Effector CD4-positive, alpha-beta T cell (primary cell): ENCODE results near the gene TRMT13.

Experiments used
- DNase-seq: peaks from one replicate; pipeline ENCODE4 v3.0.0-alpha.2; 2020
- total RNA-seq: gene quantifications from one replicate; lab custom pipeline; 2026; lab: John Stamatoyannopoulos, UW

TRMT13 gene, protein sequence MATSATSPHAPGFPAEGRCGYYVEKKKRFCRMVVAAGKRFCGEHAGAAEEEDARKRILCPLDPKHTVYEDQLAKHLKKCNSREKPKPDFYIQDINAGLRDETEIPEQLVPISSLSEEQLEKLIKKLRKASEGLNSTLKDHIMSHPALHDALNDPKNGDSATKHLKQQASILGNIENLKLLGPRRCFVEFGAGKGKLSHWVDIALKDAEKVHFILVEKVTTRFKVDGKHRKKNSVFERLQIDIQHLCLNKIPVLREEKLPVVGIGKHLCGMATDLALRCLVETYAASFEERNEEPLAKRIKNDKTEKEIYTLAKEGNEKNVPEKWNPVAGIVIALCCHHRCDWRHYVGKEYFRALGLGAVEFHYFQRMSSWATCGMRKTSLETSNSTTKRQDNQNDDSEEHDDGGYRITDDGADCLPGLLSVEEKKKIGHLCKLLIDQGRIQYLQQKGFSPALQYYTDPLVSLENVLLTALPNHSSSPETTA
- total RNA-seq, result 27.0 reads per million, percentile 54 among the genes with 10 or more reads in this experiment

DNA sequence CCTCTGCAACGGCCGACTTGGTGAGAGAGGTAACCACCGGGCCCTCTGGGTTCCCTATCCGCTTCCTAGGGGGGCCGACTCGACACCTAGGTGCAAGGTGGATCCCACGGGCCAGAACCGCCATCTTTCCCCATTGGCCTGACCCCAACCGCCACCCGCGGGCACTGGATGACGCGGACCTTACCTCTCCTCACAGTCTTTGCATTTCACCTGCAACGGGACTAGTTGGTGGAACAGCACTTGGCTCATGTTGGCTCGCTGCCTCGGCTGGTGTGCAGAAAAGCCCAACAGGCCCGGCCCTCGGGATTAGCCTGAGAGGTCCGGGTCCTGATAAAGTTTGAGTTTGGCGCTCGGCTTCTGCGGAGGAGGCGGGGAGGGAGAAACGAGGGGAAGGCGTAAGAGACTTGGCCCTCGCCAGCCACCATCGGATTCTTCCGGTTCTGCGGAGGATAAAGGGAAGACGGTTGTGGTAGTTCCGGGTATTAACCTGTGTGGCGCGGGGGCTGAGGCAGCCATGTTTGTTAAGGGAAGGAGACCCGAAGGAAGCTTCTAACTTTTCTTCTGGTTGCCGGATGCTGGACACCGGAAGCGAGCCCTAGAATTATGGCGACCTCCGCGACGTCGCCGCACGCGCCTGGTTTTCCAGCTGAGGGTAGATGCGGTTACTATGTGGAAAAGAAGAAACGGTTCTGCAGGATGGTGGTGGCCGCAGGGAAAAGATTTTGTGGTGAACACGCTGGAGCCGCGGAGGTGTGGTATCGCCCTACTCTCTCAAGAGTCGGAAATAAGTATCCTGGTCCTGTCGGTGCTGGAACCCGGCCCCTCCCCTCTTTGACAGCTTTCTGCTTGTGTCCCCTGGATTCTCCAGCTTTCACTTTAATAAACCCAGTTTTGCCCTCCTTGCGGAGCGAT lies at the start of gene TRMT13, which contains the start of gene SASS6:
TRMT13 (plus strand) TSS at position 598 of the 912 bp plus-strand sequence; CDS start at position 604, 6 bp downstream.
SASS6 (minus strand) TSS at position 365 of the 912 bp plus-strand sequence; CDS start at position 249, 116 bp downstream.
- peak; percentile 95 for DNase-seq

DNA sequence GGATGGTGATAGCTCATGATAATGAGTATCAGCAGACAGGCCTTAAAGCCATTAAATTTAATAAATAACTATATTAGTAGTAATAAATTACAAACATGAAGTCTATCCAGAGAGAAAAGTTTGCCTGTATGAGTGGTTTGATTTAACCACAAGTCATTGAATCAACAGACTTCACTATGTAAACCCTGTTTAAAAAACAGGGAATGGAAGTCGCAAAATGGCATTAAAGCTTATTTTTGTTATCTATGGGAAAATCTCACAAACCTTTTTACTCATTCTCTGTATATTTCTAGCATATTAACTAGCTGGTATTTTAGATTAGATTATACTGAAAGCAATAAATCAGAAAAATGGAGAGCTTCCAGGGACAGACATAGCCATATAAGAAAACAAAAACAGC lies 45.6 kb upstream of the TRMT13 start:
- no peak for DNase-seq

DNA sequence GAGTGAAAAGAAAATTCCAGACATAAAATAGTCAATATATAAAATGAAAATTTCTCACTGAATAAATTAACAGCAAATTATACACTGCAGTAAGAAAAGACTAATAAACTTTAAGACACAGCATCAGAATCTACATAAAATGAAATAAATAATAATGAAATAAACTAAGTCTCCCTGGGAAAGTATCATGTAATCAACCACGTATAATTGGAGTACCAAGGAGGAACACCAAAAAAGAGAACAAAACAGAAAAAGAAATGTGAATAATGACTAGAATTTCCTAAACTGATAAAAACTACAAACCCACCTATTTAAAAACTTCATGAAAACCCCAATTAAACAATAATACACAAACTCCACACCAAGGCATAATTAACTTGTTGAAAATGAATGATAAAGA lies 43.9 kb upstream of the TRMT13 start:
- no peak for DNase-seq

GRCh38 chr1:100090471-100090870 lies 42.5 kb upstream of the TRMT13 start:
- no peak for DNase-seq

DNA sequence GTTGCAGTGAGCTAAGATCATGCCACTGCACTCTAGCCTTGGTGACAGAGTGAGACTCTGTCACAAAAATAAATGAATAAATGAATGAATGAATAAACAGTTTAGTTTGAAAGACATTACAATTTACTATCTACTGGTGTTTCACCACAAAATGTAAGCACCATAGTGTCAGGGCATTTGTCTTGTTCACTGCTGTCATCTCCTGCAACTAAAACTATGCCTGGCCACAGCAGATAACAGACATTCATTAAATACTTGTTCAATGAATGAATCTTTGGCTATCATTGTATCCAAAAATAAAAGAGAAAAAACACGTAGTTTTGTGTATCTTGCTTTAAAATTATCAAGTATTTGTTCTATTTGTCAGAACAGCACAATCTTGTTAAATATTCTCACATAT lies 32.8 kb upstream of the TRMT13 start:
- DNase-seq, result no peak

- no peak for DNase-seq
Measured at GRCh38 chr1:100101564-100101963, 31.4 kb upstream of the TRMT13 start.

DNA sequence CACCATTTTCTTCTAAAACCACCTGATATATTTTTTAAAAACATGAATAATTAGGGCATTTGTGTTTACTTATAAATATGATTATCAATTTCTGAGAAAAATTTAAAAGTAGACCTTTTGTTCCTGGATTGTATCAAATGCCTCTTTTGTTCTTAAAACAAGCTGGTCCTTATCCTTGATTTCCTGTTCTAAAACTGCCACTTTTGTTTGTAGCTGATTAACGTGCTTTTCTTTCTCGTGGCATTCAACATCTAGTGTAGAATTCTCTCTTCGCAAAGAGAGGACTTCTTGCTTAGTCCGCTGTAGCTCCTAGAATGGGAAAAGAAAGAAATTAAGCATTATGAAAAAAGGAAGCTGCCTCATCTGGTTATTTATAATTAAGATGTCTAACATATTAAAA lies 25.3 kb upstream of the TRMT13 start:
- DNase-seq, result no peak

GRCh38 chr1:100109554-100110066 lies 23.4 kb upstream of the TRMT13 start:
- no peak for DNase-seq

- no peak for DNase-seq
Measured at GRCh38 chr1:100115524-100115923, 17.4 kb upstream of the TRMT13 start.

- no peak for DNase-seq
Measured at GRCh38 chr1:100122177-100122576, 10.8 kb upstream of the TRMT13 start.

DNA sequence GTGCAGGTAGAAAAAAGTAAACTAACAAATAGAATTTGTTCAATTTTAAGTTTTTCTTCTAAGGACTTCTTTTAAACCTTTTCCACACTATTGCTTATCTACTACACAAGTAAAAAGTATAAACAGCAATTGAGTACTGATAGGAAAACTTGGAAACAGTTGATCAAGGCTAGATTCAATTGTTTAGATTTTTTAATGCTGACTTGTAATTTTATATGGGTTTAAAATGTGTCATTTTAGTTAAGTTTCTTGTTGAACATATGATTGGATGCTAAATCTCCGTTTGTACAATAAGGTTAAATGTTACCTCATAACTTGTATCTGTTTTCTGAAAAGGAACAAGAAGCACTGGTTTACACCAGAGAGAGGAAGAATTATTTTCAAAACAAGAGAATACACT lies 5.7 kb upstream of the TRMT13 start:
- no peak for DNase-seq

DNA sequence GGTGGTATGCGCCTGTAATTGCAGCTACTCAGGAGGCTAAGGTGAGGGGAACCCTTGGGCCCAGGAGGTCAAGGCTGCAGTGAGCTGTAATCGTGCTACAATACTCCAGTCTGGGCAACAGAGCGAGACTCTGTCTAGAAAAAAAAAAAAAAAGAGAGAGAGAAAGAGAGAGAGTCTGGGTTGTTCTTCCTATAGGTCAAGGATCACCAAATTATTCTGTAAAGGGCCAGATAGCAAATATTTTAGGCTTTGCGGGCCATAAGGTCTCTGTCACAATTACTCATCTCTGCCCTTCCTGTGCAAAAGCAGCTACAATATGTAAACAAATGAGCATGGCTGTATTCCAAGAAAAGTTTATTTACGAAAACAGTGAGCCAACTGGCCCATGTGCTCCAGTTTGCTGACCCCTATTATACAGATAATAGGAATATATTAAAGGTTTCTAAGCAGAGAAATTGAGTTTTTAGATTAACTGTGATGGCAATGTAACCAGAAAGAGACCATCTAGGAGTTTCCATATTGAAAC lies 2.3 kb upstream of the TRMT13 start:
- no peak for DNase-seq

GRCh38 chr1:100131623-100132022 lies 1.3 kb upstream of the TRMT13 start:
- DNase-seq, result no peak

GRCh38 chr1:100134872-100135271 lies 1.9 kb downstream of the TRMT13 start:
- no peak for DNase-seq

DNA sequence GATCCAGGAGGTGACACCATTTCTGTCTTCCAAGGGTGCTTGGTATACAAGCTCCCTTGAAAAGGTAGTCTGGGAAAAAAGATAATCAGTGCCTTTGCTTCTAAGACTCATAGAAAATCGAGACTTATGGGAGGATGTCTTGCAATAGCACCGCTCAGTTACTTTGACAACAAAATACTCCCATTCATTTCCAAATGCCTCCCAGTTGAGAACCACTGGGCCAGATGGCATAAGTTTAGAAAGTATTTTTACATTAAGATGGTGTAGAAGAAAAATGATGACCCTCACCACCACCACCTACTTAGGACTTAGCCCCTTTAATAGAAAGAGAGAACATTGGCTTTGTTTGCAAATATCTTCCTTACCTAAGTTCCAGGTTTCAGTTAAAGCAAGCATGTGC lies 4.6 kb downstream of the TRMT13 start:
- DNase-seq, result no peak

- no peak for DNase-seq
Measured at GRCh38 chr1:100141192-100141591, 8.2 kb downstream of the TRMT13 start.

DNA sequence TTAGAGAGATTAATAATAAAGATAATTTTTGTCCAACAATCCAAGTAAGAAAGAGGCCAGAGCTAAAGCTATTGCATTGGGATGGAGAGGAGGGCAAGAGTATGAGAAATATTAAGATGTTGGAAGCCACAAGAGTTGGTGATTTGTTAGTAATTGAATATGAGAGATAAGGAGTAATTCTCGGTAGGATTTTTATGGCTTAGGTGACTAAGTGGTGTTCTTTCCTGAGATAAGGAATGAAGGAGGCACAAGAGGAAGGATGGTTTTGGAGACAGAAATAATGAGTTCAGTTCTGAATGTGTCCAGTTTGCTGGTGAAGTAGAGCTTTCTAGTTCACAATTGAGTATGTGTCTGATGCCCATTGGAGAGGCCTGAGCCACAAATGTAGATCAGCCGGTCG lies 9.4 kb downstream of the TRMT13 start:
- no peak for DNase-seq

DNA sequence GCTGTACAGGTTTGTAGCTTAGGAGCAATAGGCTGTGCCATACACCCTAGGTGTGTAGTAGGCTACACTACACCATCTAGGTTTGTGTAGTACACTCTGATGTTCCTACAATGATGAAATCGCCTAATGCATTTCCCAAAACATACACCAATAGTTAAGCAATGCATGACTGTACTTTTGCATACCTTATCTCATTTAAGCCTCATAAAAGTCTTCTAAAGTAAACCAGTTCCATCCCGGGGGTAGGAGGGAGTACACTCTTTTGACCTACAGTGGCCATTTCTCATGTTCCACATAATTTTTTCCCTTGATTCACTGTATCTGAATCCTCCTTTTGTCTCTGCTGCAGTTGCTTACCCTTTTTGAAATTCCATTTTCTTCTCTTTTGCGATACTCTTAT lies 12.2 kb downstream of the TRMT13 start:
- no peak for DNase-seq

GRCh38 chr1:100146958-100147357 lies 14.0 kb downstream of the TRMT13 start:
- DNase-seq, result no peak

DNA sequence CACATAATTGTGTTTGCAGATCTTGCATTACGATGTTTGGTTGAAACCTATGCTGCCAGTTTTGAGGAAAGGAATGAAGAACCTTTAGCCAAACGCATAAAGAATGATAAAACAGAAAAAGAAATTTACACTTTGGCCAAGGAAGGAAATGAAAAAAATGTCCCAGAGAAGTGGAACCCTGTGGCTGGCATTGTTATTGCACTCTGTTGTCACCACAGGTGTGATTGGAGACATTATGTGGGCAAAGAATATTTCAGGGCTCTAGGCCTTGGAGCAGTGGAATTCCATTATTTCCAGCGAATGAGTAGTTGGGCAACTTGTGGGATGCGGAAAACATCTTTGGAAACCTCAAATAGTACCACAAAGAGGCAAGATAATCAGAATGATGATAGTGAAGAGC lies 14.9 kb downstream of the TRMT13 start:
- no peak for DNase-seq

DNA sequence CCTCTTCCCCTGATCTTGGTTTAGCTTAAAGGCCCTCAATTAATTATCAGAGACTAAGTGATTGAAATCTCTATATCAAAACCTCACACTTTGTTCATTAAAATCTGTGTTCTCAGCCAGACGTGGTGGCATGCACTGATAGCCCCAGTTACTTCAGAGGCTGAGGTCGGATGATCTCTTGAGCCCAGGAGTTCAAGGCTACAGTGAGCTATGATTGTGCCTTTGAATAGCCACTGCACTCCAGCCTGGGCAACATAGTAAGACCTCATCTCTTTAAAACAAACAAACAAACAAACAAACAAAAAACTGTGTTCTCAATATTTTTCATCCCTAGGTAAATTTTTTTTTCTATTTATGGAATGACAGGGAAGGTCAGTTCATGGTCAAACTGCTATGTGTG lies 18.7 kb downstream of the TRMT13 start:
- no peak for DNase-seq

GRCh38 chr1:100152271-100152670 lies 19.3 kb downstream of the TRMT13 start:
- no peak for DNase-seq

- no peak for DNase-seq
Measured at GRCh38 chr1:100162881-100163280, 29.9 kb downstream of the TRMT13 start.
